Osteocyte (in vitro differentiated cells): ENCODE results near the gene NIPA2. TPM values are rescaled to one million over a fixed set of nuclear protein-coding genes. Genes with fewer than 3 reads are reported as not detected.

Source experiments
- DNase-seq: peaks from one replicate; pipeline ENCODE4 v3.0.0; 2021; ENCODE audit warnings: mixed read lengths; ENCODE audit not compliant: unreplicated experiment; ENCODE audit errors: extremely low spot score
- H3K27ac Mint-ChIP-seq: one replicate; pipeline ENCODE4 v1.8.0; 2021; ENCODE audit warnings: mild to moderate bottlenecking, mixed read lengths; ENCODE audit not compliant: unreplicated experiment
- H3K27me3 Mint-ChIP-seq: one replicate; pipeline ENCODE4 v1.8.0; 2021; ENCODE audit warnings: mixed read lengths; ENCODE audit not compliant: unreplicated experiment
- H3K36me3 Mint-ChIP-seq: one replicate; pipeline ENCODE4 v1.8.0; 2021; ENCODE audit warnings: mixed read lengths; ENCODE audit not compliant: unreplicated experiment
- H3K4me1 Mint-ChIP-seq: one replicate; pipeline ENCODE4 v1.8.0; 2021; ENCODE audit warnings: mixed read lengths; ENCODE audit not compliant: unreplicated experiment
- H3K4me3 Mint-ChIP-seq: one replicate; pipeline ENCODE4 v1.8.0; 2021; ENCODE audit warnings: mild to moderate bottlenecking, moderate library complexity, mixed read lengths; ENCODE audit not compliant: unreplicated experiment
- H3K9me3 Mint-ChIP-seq: one replicate; pipeline ENCODE4 v1.8.0; 2021; ENCODE audit warnings: mixed read lengths; ENCODE audit not compliant: unreplicated experiment
- total RNA-seq: library from RNA; stranded (reverse); gene quantifications from 2 replicates; pipeline ENCODE4 v1.2.1, GENCODE V29; 2021
- TF ChIP-seq, protein P1 (sequence below): fragments of 200-600 bp; sonication (generic); IDR thresholded peaks from 2 replicates; pipeline ENCODE4 v1.5.0; 2021; ENCODE audit warnings: antibody characterized with exemption, mild to moderate bottlenecking, moderate library complexity

The NIPA2 gene
- total RNA-seq, 1 donor from 2014 or later: 57.1 TPM

DNA sequence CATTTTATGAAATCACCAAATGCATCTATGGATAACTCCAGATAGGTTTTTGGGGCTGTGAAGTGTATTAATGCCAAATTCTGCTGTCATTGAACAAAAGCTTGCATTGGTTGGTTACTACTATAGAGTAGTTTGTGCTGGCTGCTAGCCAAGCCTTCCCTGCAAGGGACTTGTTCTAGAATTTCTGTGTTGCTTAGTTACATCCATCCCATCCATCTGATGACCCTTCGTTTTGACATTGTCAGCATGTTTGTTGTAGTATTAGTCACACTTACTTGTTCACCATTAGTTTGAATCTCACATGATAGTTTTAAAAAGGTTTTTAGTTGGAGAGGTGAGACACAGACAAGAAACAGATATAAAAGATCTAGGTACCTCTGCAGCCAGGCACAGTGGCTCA lies 7.0 kb upstream of the NIPA2 start:
- Mint-ChIP-seq H3K27me3 (no peaks in the 10 kb centered on the region), H3K27ac (peak overlapping the region; percentile 48), H3K9me3 (no peaks in the 10 kb centered on the region), H3K4me1 (peaks cover 8% of the 10 kb centered on the region), H3K36me3 (peaks cover 6% of the 10 kb centered on the region), H3K4me3 (no peak overlapping the region)
- no peak for DNase-seq
- TF ChIP-seq, protein P1, sequence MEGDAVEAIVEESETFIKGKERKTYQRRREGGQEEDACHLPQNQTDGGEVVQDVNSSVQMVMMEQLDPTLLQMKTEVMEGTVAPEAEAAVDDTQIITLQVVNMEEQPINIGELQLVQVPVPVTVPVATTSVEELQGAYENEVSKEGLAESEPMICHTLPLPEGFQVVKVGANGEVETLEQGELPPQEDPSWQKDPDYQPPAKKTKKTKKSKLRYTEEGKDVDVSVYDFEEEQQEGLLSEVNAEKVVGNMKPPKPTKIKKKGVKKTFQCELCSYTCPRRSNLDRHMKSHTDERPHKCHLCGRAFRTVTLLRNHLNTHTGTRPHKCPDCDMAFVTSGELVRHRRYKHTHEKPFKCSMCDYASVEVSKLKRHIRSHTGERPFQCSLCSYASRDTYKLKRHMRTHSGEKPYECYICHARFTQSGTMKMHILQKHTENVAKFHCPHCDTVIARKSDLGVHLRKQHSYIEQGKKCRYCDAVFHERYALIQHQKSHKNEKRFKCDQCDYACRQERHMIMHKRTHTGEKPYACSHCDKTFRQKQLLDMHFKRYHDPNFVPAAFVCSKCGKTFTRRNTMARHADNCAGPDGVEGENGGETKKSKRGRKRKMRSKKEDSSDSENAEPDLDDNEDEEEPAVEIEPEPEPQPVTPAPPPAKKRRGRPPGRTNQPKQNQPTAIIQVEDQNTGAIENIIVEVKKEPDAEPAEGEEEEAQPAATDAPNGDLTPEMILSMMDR: no peak

DNA sequence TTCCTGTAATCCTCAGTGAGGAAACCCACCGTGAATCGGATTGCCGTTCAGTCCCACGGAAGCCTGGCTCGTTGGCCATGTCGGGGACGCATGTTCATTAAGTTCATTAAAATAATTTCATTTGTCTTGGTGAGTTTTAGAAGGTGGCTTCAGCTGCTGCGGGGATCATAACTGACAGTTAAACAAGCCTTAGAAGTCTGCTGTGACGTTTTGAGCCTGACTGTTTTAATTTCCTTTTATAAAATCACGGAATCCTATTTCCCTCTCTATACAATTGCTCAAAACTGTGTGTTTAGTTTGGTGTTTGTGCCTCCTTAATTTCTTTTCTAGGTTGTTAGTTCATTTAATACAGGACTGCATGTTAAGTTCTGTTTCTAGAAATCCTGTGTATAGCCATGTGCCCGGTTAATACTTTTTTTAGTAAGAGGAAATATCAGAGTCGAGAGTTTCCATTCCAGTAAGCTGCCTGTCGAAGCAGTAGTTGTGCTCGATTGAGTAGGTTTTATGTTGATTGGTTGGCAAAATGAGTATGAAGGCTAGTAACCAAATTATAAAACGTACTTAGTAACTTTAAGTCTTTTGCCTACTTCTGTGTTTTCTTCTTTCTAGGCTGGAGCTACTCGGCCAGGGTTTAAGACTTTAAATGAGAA lies 705 bp downstream of the NIPA2 start:
- no peak for DNase-seq
- TF ChIP-seq, protein P1: no peak
- Mint-ChIP-seq H3K9me3 (no peaks in the 10 kb centered on the region), H3K27ac (peak overlapping the region; percentile 95), H3K4me3 (peak overlapping the region; percentile 89), H3K36me3 (peaks cover 5% of the 10 kb centered on the region), H3K4me1 (peaks cover 19% of the 10 kb centered on the region), H3K27me3 (no peaks in the 10 kb centered on the region)

DNA sequence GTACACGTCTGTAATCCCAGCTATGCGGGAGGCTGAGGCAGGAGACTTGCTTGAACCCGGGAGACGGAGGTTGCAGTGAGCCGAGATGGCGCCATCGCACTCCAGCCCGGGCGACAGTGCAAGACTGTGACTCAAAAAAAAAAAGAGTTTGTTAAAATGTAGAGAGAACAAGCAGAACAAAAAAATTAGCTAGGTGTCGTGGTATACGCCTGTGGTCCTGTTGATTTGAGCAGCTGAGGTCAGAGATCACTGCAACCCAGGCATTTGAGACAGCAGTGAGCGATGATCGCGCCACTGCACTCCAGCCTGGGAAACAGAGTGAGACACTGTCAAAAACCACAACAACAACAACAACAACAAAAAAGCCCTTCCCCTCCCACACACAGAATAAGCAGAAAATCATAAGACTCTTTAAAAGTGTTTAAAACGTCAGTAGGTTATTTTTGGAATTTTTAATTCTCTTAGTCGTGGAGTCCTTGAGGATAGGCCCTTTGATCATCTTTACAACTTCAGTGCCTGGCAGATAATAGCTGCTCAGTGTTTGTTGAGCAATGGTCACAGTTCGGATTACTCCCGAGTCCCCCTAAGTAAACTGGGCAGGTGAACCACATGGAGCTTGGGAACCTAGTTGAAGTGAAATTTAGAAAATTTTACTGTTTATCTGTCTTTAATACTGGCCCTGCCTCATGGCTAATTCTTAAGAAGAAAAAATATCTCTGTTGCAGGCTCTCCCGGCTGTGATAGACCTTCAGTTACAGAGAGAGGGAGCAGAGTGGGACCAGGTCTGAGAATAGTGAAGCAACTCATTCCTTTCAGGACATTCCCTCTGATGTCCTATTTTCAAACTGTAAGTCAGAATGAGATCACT lies 6.2 kb downstream of the NIPA2 start:
- Mint-ChIP-seq H3K9me3 (no peaks in the 10 kb centered on the region), H3K36me3 (peaks cover 14% of the 10 kb centered on the region), H3K27me3 (no peaks in the 10 kb centered on the region), H3K4me3 (no peak overlapping the region), H3K27ac (no peak overlapping the region), H3K4me1 (peaks cover 24% of the 10 kb centered on the region)
- TF ChIP-seq, protein P1: no peak
- no peak for DNase-seq

DNA sequence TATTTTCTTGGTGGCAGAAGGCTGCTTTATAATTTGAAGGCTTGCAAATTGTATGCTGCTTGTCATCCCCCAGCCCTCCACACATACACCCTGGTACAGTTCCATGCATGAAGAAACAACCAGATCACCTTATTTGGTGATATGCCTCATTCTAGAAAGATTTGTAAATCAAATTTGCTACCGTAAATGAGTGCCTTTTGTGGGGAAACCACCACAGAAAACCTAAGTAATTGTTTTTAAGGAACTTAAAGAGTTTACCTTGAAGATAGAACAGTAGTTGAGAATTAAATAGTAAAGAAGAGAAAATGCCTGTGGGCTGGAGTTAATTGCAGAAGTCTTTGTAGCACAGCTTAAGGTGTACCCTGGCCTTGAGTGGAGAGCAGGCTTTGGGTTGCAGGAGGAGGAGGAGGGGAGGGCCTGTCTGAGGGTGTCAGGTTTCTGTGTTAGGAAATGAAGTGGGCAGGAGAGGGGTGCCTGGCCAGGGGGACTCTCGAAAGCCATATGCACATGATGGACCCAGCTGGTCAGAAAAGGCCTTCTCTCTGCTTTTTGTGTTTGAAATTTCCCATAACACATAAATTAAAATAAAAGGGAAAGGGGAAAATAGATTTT lies 6.9 kb downstream of the NIPA2 start:
- H3K27ac Mint-ChIP-seq: no peak overlapping the region

More for the DNA sequence above, 6.9 kb downstream of the NIPA2 start:
- Mint-ChIP-seq H3K27me3 (no peaks in the 10 kb centered on the region), H3K36me3 (peaks cover 14% of the 10 kb centered on the region), H3K4me3 (no peak overlapping the region), H3K9me3 (no peaks in the 10 kb centered on the region), H3K4me1 (peaks cover 19% of the 10 kb centered on the region)
- TF ChIP-seq, protein P1: no peak
- DNase-seq: no peak
